Activated T-cell treated with anti-CD3 and anti-CD28 coated beads, Interleukin-2, amount 50 U/mL, for 24 hours (primary cell): ENCODE results near the gene ATP4B.

ENCODE experiments used
- DNase-seq: peaks from one replicate; pipeline ENCODE4 v3.0.0-alpha.2; 2020
- H3K27ac Mint-ChIP-seq: 2 replicates; pipeline ENCODE4 v1.8.0; 2020; ENCODE audit warnings: mild to moderate bottlenecking, mixed read lengths
- H3K27me3 Mint-ChIP-seq: 2 replicates; pipeline ENCODE4 v1.8.0; 2020; ENCODE audit warnings: mixed read lengths
- H3K36me3 Mint-ChIP-seq: 2 replicates; pipeline ENCODE4 v1.8.0; 2020; ENCODE audit warnings: low read depth, mixed read lengths
- H3K4me1 Mint-ChIP-seq: 2 replicates; pipeline ENCODE4 v1.8.0; 2020; ENCODE audit warnings: low read depth, mixed read lengths
- H3K4me3 Mint-ChIP-seq: 2 replicates; pipeline ENCODE4 v1.8.0; 2020; ENCODE audit warnings: mild to moderate bottlenecking, moderate library complexity, mixed read lengths
- H3K9me3 Mint-ChIP-seq: 2 replicates; pipeline ENCODE4 v1.8.0; 2020; ENCODE audit warnings: mixed read lengths

The ATP4B gene

GRCh38 chr13:113617961-113618360 is 40.0 kb downstream of the ATP4B start:
- DNase-seq: no peak
- no peak overlapping the region for H3K4me3 Mint-ChIP-seq
- H3K27me3 Mint-ChIP-seq: no peaks in the 10 kb centered on the region
- H3K36me3 Mint-ChIP-seq: peaks cover 65% of the 10 kb centered on the region
- H3K27ac Mint-ChIP-seq: no peak overlapping the region
- peaks cover 2% of the 10 kb centered on the region for H3K4me1 Mint-ChIP-seq
- no peaks in the 10 kb centered on the region for H3K9me3 Mint-ChIP-seq

GRCh38 chr13:113616991-113617749 is 40.8 kb downstream of the ATP4B start:
- DNase-seq: no peak
- Mint-ChIP-seq H3K27ac (no peak overlapping the region), H3K27me3 (no peaks in the 10 kb centered on the region), H3K4me1 (peaks cover 9% of the 10 kb centered on the region), H3K4me3 (no peak overlapping the region), H3K9me3 (no peaks in the 10 kb centered on the region), H3K36me3 (peaks cover 57% of the 10 kb centered on the region)

DNA sequence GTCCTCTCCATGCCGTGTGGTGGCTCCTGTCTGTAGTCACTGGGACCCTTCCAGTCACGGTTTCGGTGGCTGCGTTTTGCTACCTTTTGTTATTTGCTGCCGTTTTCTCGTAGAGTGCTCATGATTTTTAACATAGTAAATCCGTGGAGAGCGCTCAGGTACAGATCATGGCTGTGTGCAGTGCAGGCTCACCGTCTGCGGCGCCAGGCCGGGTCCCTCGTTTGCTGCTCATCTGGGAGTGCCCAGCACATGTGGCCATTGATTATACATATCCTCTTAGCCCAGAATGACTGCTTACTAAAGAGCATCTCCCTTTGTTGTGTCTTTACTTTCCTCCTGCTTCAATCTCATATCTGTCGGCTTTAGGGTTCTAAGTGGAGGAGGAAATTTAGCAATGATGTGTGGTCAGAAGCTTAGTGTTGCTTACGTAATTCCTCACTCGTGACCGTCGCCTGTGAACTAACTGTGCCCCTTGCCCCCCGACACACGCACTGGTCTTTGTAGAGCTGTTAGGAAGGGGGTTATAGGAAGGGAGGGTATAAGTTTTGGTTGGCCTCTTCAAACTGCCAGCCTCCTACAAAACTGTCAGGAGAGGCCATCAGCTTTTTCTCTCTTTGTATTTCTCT is 41.6 kb downstream of the ATP4B start:
- DNase-seq: no peak
- no peak overlapping the region for H3K4me3 Mint-ChIP-seq
- H3K4me1 Mint-ChIP-seq: peaks cover 16% of the 10 kb centered on the region
- no peaks in the 10 kb centered on the region for H3K27me3 Mint-ChIP-seq
- H3K27ac Mint-ChIP-seq: no peak overlapping the region
- peaks cover 49% of the 10 kb centered on the region for H3K36me3 Mint-ChIP-seq
- no peaks in the 10 kb centered on the region for H3K9me3 Mint-ChIP-seq

GRCh38 chr13:113613789-113614379 is 44.1 kb downstream of the ATP4B start:
- Mint-ChIP-seq H3K27me3 (no peaks in the 10 kb centered on the region), H3K27ac (no peak overlapping the region), H3K36me3 (peaks cover 36% of the 10 kb centered on the region), H3K9me3 (no peaks in the 10 kb centered on the region), H3K4me3 (no peak overlapping the region), H3K4me1 (peaks cover 18% of the 10 kb centered on the region)
- no peak for DNase-seq

- no peaks in the 10 kb centered on the region for H3K9me3 Mint-ChIP-seq
- no peaks in the 10 kb centered on the region for H3K27me3 Mint-ChIP-seq
- peaks cover 23% of the 10 kb centered on the region for H3K36me3 Mint-ChIP-seq
- no peak overlapping the region for H3K27ac Mint-ChIP-seq
- peaks cover 17% of the 10 kb centered on the region for H3K4me1 Mint-ChIP-seq
- no peak for DNase-seq
- no peak overlapping the region for H3K4me3 Mint-ChIP-seq
Measured at GRCh38 chr13:113612607-113613006, 45.4 kb downstream of the ATP4B start.

GRCh38 chr13:113611996-113612395 is 46.0 kb downstream of the ATP4B start:
- H3K9me3 Mint-ChIP-seq: no peaks in the 10 kb centered on the region
- H3K4me3 Mint-ChIP-seq: no peak overlapping the region
- H3K27me3 Mint-ChIP-seq: no peaks in the 10 kb centered on the region
- H3K4me1 Mint-ChIP-seq: peaks cover 17% of the 10 kb centered on the region
- H3K36me3 Mint-ChIP-seq: peaks cover 22% of the 10 kb centered on the region
- H3K27ac Mint-ChIP-seq: no peak overlapping the region
- no peak for DNase-seq

DNA sequence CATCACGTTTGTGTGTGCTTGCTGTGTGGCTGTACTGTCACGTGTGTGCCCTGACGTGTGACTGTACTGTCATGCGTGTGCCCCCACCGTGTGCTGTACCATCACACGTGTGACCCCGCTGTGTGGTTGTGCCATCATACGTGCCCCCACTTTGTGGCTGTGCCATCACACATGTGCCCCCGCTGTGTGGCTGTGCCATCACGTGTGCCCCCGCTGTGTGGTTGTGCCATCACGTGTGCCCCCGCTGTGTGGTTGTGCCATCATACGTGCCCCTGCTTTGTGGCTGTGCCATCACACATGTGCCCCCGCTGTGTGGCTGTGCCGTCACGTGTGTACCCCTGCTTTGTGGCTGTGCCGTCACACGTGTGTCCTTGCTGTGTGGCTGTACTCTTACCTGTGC is 47.7 kb downstream of the ATP4B start:
- H3K27me3 Mint-ChIP-seq: no peaks in the 10 kb centered on the region
- peaks cover 22% of the 10 kb centered on the region for H3K4me1 Mint-ChIP-seq
- H3K4me3 Mint-ChIP-seq: no peak overlapping the region
- no peak overlapping the region for H3K27ac Mint-ChIP-seq
- H3K36me3 Mint-ChIP-seq: peaks cover 14% of the 10 kb centered on the region
- DNase-seq: no peak
- H3K9me3 Mint-ChIP-seq: no peaks in the 10 kb centered on the region

DNA sequence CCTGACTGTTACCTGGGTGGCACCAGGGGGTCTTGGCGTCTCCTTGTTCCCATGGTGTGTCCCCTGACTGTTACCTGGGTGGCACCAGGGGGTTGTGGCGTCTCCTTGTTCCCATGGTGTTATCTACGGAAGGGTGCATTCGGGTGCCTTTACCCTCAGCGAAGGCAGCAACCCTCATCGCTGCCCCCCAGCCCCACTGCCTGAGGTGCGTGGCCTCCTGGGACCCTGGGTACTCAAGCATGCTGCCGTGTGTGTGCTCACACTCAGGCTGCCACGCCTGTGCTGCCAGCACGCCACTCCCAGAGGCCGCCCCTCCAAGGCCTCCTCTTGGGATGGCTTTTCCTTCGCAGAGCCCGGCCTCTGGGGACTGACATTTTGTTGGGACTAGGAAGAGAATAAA is 48.4 kb downstream of the ATP4B start:
- H3K9me3 Mint-ChIP-seq: no peaks in the 10 kb centered on the region
- H3K27ac Mint-ChIP-seq: no peak overlapping the region
- H3K36me3 Mint-ChIP-seq: peaks cover 14% of the 10 kb centered on the region
- no peak overlapping the region for H3K4me3 Mint-ChIP-seq
- no peak for DNase-seq
- H3K27me3 Mint-ChIP-seq: no peaks in the 10 kb centered on the region
- peaks cover 28% of the 10 kb centered on the region for H3K4me1 Mint-ChIP-seq

- H3K27ac Mint-ChIP-seq: no peak overlapping the region
- H3K4me3 Mint-ChIP-seq: no peak overlapping the region
- no peak for DNase-seq
- H3K36me3 Mint-ChIP-seq: peaks cover 18% of the 10 kb centered on the region
- no peaks in the 10 kb centered on the region for H3K27me3 Mint-ChIP-seq
- H3K9me3 Mint-ChIP-seq: no peaks in the 10 kb centered on the region
- H3K4me1 Mint-ChIP-seq: peaks cover 29% of the 10 kb centered on the region
Measured at GRCh38 chr13:113608967-113609533, 48.9 kb downstream of the ATP4B start.

- Mint-ChIP-seq H3K27me3 (no peaks in the 10 kb centered on the region), H3K36me3 (peaks cover 26% of the 10 kb centered on the region), H3K9me3 (no peaks in the 10 kb centered on the region), H3K4me1 (peaks cover 37% of the 10 kb centered on the region), H3K27ac (no peak overlapping the region), H3K4me3 (no peak overlapping the region)
- no peak for DNase-seq
Measured at GRCh38 chr13:113607889-113608635, 49.9 kb downstream of the ATP4B start.

DNA sequence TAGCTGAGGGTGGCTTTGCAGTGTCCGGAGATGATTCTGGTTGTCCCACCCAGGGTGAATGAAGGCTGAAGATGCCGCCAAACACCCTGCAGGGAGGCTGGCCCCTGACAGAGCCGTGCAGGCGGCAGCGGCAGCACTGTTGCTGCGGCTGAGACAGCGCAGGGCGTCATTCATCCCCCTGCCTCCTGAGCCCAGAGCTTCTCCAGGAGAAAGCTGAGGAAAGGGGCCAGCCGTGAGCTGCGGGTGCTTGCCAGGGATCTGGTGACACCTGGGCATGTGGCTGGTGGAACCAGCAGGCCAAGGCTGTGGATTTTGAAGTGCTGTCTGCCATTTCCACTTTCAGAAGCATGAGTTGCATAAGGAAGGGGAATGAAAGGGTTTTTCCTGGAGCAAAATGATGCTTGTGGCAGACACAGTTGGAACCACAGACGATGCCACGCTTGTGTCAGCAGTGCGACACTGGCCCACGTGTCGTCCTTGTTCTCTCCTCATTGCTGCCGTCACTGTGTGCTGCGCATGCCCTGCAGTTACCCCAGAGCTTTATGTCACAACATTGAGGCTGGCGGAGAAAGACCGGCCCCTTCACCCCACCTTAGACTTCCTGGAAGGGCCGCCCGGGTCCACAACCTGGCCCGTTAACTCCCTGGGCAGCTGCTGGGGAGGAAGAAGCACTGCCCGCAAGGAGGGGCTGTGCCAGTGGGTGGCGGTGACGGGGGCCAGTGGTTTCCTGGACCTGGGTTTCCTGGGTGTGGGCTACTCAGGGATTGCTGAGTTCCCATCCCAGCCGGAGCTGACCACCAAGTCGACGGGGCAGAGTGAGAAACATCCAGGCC is 50.7 kb downstream of the ATP4B start:
- H3K4me3 Mint-ChIP-seq: no peak overlapping the region
- H3K4me1 Mint-ChIP-seq: peaks cover 35% of the 10 kb centered on the region
- no peaks in the 10 kb centered on the region for H3K27me3 Mint-ChIP-seq
- H3K36me3 Mint-ChIP-seq: peaks cover 32% of the 10 kb centered on the region
- no peaks in the 10 kb centered on the region for H3K9me3 Mint-ChIP-seq
- H3K27ac Mint-ChIP-seq: no peak overlapping the region
- no peak for DNase-seq

- Mint-ChIP-seq H3K27ac (no peak overlapping the region), H3K36me3 (peaks cover 42% of the 10 kb centered on the region), H3K4me1 (peaks cover 31% of the 10 kb centered on the region), H3K9me3 (no peaks in the 10 kb centered on the region), H3K4me3 (no peak overlapping the region), H3K27me3 (no peaks in the 10 kb centered on the region)
- DNase-seq: no peak
Measured at GRCh38 chr13:113605866-113606438, 52.0 kb downstream of the ATP4B start.

DNA sequence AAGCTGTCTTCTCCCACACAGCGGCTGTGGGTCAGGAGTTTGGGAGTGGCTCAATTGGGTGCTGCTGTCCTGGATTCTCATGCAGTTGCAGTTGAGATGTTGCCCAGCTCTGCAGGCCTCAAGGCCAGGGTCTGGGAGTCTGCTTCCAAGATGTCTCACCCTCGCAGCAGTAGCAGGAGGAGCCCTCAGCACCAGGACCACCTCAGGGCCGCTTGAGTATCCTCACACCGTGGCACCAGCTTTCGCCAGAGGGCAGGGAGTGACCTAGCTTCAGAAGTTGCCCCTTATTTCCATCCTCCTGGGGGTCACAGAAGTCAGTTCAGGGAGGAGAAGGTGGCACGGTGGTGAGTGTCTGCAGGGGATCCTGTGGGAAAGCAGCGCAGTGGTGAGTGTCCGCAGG is 52.5 kb downstream of the ATP4B start:
- Mint-ChIP-seq H3K36me3 (peaks cover 45% of the 10 kb centered on the region), H3K27ac (no peak overlapping the region), H3K27me3 (no peaks in the 10 kb centered on the region), H3K4me3 (no peak overlapping the region), H3K4me1 (peaks cover 34% of the 10 kb centered on the region), H3K9me3 (no peaks in the 10 kb centered on the region)
- no peak for DNase-seq
